ENCODE measurements around the gene SPZ1. TPM values are rescaled to one million over a fixed set of nuclear protein-coding genes. Genes with fewer than 3 reads are reported as not detected.

Gene SPZ1
- total RNA-seq = not detected in 2 replicates

GRCh38 chr5:80319702-80320101 lies at the start of gene SPZ1:
TSS of gene SPZ1 (plus strand) at chr5:80320002. CDS start at chr5:80320216, 214 bp downstream.

Other genes starting within 250 kb of the SPZ1 start
- 1.8 and 2.0 TPM in 2 replicates for gene SERINC5, start 64.0 kb upstream of the SPZ1 start, total RNA-seq
- 7.0 and 9.1 TPM in 2 replicates for gene ZFYVE16, start 88.1 kb downstream of the SPZ1 start, total RNA-seq
- gene FAM151B, start 168.1 kb downstream of the SPZ1 start, total RNA-seq = 1.2 and 3.1 TPM in 2 replicates